AG04449 (cell line): ENCODE results near the gene AZI2.

Experiments
- CTCF ChIA-PET: fragments of 350-600 bp; formaldehyde crosslinking; extraction: SDS; loops from one replicate; lab custom pipeline; 2021; ENCODE audit warnings: antibody characterized with exemption; lab: Yijun Ruan, JAX
- POLR2A ChIA-PET: fragments of 400-600, 350-600 bp; formaldehyde crosslinking; extraction: SDS; loops from one replicate; lab custom pipeline; 2020; ENCODE audit warnings: antibody characterized with exemption, inconsistent platforms; lab: Yijun Ruan, JAX
- DNase-seq: peaks from one replicate; pipeline ENCODE4 v3.0.0-alpha.2; 2010; ENCODE audit warnings: low read depth, low spot score
- H3K4me3 ChIP-seq: 2 replicates; pipeline ENCODE4 v1.5.1; 2011; ENCODE audit warnings: low read depth, mild to moderate bottlenecking, control low read depth, low read length
- CTCF ChIP-seq: IDR thresholded peaks from one replicate; pipeline ENCODE4 v1.5.1; 2011; ENCODE audit warnings: mild to moderate bottlenecking, moderate library complexity, low read length, control low read depth, inconsistent platforms; ENCODE audit not compliant: insufficient read depth; ENCODE audit errors: missing control alignments

Gene AZI2

GRCh38 chr3:28286595-28286994 is 62.0 kb downstream of the AZI2 start:
- CTCF ChIA-PET: interaction anchor here (0.7 to 2.6 kb wide), 12 partner anchors 8 to 606 kb away, joined by 3 to 25 read pairs (median 4); no protein-coding TSS in a partner anchor
- POLR2A ChIA-PET: no interaction called here
- no peak overlapping the region for H3K4me3 ChIP-seq
- peak; percentile 44 for TF ChIP-seq CTCF
- peak; percentile 9 for DNase-seq

GRCh38 chr3:28280781-28281180 is 67.8 kb downstream of the AZI2 start:
- CTCF ChIA-PET: no interaction called here
- DNase-seq: no peak

GRCh38 chr3:28279770-28280169 is 68.9 kb downstream of the AZI2 start:
- ChIA-PET POLR2A (no interaction called here), CTCF (no interaction called here)
- no peak overlapping the region for H3K4me3 ChIP-seq
- no peak for DNase-seq
- no peak for TF ChIP-seq CTCF

More at GRCh38 chr3:28280781-28281180, 67.8 kb downstream of the AZI2 start:
- POLR2A ChIA-PET: no interaction called here
- TF ChIP-seq CTCF: no peak
- no peak overlapping the region for H3K4me3 ChIP-seq

GRCh38 chr3:28278918-28279317 is 69.7 kb downstream of the AZI2 start:
- ChIA-PET CTCF (interaction anchor here (1.3 kb wide), 1 partner anchor 8 kb away, joined by 4 read pairs; no protein-coding TSS in a partner anchor), POLR2A (no interaction called here)
- no peak for DNase-seq
- H3K4me3 ChIP-seq: no peak overlapping the region
- TF ChIP-seq CTCF: no peak

GRCh38 chr3:28273837-28274236 is 74.8 kb downstream of the AZI2 start:
- TF ChIP-seq CTCF: no peak
- DNase-seq: no peak
- ChIA-PET CTCF (interaction anchor here (0.8 kb wide), 1 partner anchor 13 kb away, joined by 3 read pairs; no protein-coding TSS in a partner anchor), POLR2A (no interaction called here)
- no peak overlapping the region for H3K4me3 ChIP-seq
